Occipital lobe (tissue), 2 donors: ENCODE results near the gene HIBCH. TPM values are rescaled to one million over a fixed set of nuclear protein-coding genes. Genes with fewer than 3 reads are reported as not detected.

Source experiments
- DNase-seq: peaks from one replicate; lab custom pipeline; 2025; lab: John Stamatoyannopoulos, UW
- total RNA-seq: library from RNA; depleted of rRNA; stranded (reverse); fragments of >200 nt; gene quantifications from one replicate; pipeline ENCODE4 v1.2.3, GENCODE V29; 2014

Gene HIBCH
- total RNA-seq, 1 donor from 2014 or later = 19.2 TPM

DNA sequence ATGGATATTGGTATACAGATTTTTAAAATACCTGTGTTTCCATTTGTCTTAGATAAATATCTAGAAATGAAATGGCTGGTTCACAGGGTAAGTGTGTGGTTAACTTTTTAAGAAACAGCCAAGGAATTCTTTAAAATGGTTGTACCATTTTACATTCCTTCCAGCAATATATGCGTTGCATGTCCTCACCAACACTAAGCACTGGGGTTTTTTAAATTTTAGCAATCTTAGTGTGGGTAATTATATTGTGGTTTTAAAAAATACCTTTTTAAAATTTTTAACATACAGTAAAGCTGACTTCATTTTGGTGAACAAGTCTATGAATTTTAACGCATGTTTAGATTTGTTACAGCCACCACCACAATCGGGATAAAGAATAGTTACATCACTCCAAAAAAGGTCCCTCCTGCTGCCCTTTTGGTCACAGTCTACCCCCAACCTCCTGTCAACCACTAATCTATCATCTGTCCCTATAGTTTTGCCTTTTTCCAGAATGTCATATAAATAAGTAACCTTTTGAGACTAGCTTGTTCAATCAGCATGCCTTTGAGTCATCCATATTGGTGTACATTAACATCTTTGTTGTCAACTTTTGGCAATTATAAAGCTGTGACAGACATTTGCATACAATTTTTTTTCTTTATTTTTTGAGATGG lies 129.0 kb downstream of the HIBCH start:
- no peak for DNase-seq

DNA sequence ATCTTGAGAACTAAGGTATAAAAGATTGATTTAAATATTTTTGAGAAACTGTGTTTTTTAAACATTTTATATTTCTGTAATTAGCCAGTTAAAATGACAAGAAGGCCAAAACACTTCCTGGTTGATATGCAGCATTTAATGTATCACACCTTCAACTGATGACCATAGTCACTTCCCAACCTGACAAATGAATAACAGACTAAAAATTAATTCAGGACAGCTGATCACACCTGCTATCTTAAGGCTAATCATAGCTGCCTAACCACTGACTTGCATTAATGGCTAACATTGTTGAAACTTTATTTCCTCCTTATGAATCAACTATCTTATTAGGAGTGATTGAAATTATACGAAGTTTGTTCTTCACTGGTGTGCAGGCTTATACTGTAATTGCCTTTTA lies 131.3 kb downstream of the HIBCH start:
- no peak for DNase-seq

DNA sequence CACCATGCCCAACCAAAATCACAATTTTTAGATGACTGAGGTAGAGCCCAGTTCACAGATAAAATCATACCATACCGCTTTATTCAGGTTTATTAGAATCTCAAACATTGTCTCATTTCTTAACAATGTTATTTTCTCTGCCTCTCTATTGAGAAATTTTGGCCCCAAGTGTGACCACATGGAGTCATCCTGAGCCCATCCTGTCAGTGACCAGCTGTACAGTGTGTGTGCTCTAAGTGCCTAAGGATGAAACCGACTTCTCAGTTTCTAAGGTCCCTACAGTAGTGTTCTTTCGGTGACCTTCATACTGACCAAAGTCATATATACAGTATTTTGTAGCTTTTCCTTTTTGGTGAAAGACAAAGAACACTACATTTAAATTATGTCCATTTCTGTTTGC lies 133.4 kb downstream of the HIBCH start:
- DNase-seq = no peak

DNA sequence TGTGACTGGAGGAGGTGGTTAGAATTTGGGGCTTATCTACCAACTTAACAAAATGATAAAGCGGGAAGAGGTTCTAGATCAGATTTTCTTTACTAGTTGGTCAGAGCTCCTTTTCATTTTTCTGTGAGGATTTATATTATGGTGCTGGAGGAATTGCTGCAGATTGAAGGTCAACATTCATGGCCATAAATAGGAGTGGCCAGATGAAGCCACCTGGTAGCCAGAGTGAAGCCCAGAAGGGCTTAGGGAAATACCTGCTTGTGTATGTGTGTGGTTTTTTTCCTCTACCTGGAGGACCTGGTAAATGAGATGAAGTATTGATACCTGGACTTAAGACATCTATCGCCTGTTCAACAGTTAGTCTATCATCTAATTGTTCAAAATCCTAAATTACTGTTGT lies 134.2 kb downstream of the HIBCH start:
- no peak for DNase-seq

DNA sequence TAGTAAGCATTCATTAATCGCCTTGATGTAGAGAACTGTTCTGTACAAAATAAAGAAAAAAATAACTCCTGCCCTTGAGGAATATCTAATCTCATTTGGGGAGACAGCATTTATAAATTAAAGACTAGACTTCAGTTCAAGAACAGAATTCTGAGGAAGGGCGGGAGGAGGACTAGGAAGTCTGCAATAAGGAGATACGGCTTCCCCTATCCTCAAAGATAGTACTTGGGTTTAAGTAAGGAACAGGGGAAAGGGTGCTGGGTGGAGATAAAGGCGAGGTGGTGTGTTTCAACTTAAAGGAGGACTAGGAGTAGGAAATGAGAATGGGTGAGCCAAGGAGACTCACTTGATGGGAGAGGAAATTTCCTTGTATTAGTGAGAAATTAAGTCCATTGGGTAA lies 135.2 kb downstream of the HIBCH start:
- DNase-seq = no peak

DNA sequence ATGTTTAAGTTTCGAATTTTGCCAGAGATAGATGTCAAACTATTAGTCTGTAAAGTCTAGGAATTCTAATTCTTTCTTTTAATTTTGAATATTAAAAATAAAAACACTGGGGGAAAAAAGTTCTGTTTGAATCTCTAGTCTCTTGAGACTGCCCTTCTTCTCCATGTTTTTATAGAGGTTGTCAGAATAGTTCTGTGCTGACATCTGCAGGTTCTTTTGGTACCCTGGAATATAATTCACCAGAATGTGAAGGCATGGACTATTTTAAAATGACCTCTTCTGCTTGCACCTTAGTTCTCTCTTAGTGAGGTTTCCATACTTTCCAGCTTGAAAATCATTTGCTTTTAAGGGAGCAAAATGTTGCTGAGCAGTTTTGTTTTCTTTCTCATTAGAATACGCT lies 136.1 kb downstream of the HIBCH start:
- no peak for DNase-seq

DNA sequence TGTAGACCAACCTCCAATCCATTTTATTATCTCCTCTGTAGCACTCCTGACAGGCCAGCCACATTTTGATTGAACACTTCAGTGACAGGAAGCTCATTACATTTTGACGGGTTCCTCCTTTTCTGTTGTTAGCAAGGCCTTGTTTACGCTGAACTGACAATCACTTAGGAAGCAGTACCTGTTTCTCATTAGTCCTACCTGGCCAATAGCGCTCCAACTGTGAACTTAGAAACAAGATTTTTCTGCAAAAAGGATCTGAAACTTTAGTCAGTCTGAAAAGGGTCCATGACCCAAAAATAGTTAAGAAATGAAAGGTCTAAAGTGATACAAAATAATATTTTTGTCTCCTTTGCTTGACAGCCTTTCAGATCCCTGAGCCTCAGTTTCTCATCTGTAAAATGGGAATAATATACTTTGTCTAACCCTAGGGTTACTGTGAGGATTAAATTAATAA lies 137.5 kb downstream of the HIBCH start:
- no peak for DNase-seq

DNA sequence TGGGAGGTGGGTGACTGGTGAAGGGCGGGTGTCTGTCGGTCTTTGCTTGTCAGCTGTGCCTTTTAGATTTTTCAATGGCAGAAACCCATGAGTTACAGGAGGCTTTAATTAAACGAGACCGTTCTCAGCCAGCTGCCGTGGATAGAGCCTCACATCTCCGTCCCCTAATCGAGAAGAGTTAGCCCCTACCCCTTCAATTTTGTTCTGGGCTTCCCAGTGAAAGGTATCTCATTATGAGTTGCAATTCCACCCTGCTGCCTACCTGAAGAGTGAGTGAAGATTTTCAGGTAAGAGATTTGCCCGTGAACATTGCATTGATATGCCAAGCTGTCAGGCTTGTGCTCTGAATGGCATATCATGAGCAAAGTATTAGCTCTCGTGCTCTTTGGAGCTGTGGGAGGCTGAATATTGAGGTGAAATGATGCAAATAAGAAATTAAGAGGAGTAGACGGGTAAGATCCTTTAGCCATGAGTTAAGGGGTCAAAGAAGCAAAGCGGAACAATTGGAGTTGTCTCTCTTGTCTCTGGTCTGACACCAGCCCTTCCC lies 138.4 kb downstream of the HIBCH start:
- no peak for DNase-seq

DNA sequence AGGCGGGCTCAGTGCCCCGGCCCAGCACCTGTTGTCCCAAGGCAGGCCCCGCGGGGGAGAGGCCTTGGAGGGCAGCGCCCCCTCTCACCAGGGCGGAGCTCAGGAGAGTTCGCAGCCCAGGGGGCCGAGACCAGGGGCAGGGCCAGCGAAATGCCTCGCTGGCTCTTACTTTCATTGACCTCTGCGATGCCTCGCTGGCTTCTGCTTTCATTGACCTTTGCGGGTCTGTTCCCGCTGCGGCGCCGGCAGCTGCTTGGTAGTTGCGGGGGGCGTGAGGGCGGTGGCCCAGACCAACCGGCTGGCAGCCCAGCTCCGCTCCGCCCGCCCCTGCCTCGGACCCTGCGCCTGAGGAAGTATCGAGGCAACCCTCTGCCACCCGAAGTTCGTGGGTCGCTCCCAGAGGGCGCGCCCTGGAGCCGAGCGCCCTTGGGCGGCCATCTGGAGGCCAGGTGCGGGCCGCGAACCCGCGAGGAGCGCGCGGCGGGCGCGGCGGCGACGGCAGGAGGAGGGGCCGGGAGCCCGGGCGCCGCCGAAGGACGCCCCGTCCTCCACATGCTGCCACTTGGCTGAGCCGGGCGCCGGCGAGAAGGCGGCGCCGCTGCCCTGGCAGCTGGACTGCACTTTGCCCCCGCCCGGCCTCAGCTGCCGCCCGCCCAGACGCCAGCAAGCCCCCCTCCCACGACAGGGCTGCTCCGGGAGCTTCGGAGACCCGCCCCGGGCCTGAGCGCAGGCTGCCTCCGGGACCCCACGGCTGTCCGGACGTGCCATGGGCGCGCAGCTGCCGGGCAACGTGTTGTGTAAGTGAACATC lies 139.1 kb downstream of the HIBCH start:
- peak; percentile 46 for DNase-seq

DNA sequence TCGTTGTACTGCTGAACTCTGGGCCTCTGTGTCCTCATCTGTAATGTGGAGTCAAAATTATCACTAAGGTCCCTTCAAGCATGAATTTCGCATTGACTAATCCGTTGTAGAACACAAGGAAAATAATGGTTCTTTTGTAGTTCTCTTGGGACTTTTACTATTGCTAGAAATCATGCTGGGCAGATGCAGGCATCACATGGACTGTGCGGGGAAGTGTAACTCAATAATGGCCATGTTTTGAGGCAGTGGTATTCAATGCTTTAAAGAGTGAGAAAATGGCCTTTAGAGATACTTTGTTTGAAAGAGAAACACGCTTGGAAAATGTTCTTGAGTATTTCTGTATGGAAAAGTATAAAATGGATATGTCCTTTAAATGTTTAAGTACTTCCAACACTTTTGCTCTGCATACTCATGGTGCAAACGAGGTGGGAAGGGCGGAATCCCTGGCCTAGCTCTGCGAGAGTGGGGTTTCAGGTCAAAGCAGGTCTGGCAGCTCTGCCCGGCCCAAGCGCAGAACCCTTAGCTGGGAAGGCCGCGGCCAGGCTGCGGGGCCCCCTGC lies 139.8 kb downstream of the HIBCH start:
- DNase-seq = peak; percentile 25

DNA sequence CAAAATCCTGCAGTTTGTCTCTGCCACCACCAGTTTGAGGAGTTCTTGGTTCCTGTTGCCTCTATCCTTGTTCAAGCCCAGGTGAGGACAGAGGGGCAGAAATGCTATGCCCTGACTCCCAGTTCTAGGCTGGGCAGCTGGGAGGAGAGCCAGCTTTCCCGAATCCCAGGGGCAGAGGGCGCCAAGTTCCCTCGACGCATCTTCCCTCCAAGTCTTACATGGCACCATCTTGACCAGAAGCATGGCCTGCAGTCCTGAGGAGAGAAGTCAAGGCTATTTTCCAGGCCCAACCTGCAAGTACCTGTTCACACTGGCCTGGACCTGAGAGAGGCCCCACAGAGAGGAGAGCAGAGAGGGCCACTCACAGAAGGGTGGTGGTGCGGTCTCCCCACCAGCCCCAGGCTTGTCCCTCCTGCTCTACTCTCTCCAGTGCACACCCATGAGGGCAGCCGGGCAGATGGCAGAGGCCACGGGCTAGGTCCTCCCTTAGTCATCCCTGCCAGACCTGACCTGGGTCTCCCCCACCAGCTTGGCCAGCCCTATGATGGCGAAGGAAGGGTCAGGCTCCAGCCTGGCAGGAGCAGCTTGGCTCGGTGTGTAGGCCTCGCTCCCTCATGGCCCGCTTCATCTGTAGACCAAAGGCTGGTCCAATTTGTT lies 141.4 kb downstream of the HIBCH start:
- no peak for DNase-seq

DNA sequence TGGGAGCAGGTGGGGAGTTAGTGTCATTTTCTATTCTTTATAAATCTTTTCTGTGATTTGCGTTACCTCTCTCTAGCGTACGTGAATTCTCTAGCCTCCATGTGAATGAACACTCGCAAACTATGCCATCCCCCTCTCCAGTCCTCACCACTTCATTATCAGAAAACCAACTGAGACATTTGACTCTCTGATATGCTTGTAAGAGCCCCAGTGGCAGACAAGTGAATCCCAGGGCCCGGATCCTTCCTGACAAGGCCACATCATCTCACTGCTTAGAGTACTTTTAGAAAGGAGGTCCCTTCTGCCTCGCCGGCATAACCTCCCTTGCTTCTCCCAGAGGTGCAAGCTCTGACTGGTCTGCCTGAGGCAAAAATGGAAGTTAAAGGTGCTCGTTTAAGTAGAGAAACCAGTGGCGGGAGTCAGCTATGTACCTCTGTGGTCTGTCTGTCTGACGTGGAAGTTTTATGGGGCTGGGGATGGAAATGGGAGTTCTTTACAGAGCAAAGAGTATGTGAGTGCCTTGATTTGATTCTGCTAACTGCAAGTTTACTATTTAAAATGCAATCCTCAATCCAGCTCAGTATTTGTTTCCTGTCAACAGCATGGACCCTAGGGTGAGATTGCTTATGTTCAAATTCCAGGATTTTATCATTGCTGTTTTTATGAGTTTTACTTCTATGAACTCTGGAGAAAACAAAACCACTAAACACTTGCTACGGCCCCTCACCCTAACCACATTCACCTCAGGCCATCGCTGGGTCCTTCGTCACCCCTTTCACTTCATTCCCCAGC lies 142.2 kb downstream of the HIBCH start:
- DNase-seq = no peak

DNA sequence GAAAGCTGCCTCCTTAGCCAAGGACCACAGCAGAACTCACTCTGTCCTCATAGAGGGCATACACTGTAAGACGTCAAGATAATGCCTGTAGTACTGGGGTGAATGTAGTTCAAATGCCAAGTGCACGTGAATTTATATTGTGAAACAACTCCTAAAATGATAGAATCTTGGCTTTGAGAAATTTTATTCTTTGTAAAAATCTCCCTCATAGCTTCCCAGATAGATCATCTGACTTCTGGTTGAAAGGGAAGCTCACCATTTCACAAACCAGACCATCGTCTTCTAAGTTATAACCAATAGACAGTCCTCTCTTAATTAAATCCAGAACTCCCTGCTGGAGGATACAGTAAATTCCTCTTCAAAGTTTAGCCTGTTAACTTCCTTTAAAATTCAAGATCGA lies 146.2 kb downstream of the HIBCH start:
- DNase-seq = no peak

DNA sequence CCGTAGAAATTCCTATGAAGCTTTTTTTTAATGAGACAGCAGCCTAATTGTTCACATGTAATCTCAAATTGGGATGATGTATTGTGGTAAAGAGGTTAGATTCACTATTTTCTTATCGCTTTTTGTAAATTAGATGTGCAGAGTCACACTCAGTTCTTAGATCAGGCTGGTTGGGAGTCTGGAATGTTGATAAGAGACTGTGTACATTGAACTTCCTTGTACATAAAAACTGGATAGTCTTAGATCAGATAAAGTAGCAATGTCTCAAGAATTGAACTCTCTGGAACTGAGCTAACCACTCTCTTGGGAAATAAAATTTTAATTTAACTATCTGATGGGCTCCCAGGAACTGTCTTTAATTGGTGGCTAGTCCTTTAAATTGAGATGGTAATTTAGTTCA lies 149.0 kb downstream of the HIBCH start:
- no peak for DNase-seq

DNA sequence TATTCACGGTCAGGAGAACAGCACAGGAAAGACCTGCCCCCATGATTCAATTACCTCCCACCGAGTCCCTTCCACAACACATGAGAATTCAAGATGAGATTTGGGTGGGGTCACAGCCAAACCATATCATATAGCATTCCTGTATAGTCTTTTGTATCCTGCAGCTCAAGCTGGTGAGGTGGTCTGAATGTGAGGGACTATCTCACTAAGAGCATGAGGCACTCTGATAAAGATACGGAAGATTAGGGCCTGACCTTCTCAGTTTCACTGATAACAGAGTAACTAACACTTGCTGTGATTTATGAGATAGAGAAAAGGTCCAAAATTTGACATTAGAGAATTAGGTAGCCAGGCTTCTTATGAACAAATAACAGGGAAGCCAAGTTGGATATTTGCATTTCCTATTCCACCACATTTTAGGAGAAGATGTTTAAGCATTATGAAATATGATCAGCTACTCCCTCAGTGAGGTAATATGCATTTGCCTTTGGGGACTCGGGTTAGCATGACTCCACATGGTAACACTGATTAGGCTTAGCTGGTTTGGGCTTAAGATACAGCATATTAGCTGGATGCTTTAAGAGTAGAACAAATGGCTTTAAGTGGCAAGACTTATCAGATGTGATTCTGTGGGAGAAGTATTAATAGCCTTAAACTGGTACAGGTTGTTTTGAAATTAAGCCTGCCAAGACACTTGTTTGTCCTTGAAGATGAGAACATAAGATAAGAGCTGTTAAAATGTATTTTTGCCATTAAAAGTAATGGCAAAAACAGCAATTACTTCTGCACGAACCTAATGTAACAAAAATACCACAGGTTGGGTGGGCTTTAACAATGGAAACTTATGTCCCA lies 150.2 kb downstream of the HIBCH start:
- no peak for DNase-seq

DNA sequence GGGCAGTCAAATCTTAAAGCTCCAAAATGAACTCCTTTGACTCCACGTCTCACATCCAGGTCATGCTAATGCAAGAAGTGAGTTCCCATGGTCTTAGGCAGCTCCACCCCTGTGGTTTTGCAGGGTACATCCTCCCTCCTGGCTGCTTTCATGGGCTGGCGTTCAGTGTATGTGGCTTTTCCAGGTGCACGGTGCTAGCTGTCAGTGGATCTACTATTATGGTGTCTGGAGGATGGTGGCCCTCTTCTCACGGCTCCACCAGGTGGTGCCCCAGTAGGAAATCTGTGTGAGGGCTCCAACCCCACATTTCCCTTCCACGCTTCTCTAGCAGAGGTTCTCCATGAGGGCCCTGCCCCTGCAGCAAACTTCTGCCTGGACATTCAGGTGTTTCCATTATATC lies 151.9 kb downstream of the HIBCH start:
- DNase-seq = no peak

DNA sequence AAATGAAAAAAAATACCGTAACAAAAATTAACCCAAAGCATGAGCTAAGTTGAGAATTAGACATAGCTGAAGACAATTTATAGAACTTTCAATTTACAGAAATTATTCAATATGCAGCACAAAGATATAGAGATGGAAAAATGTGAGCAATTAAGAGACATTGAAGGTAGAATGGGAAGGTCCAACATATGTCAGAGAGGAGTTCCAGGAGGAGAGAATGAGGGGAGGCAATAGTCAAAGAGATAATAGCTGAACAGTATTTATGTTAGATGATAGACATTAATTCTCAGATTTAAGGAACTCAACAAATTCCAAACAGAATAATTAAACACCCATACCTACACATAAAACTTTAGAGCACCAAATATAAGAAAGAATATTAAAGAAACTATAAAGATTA lies 154.1 kb downstream of the HIBCH start:
- DNase-seq = no peak

DNA sequence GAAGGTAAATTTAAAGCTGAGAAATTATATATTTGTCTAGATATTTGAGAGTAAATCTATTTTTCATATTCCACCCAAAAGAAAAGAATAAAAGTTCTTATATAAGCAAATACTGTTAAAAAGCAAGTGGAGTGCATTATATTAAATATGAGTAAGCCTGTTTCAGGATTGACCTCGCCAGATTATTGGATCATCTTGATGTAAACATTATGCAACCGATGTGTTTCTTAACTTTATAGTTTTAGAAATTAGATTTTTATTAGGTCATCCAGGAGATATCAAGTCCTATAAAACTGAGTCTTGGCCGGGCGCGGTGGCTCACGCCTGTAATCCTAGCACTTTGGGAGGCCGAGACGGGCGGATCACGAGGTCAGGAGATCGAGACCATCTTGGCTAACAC lies 156.8 kb downstream of the HIBCH start:
- no peak for DNase-seq

DNA sequence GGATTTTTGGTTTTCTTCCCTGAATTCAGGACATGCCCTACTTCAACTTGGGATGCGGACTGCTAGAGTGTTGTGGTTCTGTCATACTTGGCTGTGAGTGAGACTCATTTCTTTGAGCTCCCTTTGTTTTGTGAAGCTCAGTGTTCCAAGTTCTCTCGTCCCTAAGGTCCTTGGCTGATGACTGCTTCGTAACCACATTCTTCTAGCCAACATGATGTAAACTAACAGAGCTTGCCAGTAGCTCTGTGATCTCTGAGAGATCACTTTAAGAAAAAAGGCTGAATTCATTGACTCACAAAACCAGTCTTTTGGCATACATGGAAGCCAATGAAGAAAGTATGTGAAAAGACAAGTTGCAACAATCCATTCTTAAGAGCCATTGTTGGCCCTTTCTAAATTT lies 160.2 kb downstream of the HIBCH start:
- DNase-seq = no peak

DNA sequence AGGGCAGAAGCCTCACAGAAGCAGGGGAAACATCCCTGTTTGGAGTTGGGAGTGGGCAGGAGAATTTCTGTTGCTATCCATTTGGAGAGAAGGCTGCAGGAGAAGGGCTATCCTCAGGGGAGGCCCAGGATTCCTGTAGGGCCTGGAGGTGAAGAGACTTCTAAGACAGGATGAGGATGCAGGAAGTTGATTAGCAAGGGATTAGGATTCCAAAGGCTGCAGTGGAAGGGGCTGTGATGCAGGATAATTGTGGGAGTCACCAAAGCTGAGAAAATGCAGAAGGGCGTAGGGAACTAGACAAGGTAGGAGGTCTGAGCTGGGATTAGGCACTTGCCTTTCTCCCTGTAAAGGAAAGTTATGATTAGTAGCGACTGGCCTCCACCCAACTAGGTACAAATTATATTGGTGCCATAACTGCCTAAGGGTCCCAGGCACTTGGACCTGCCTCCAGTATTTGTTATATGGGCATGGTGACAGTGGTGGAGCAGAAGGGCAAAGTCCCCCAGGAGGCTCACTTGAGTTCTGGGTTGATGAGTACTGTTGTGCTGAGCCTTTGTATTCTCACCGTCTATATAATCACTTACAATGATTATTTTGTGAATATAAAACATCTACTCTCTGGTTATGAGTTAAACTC lies 160.7 kb downstream of the HIBCH start:
- DNase-seq = no peak
